HEK293 (cell line): Measurements from ENCODE around the gene RASSF8.

Experiments used
- CTCF ChIA-PET: fragments of 350-600 bp; formaldehyde crosslinking; extraction: SDS; loops from one replicate; lab custom pipeline; 2021; ENCODE audit warnings: antibody characterized with exemption; lab: Yijun Ruan, JAX
- POLR2A ChIA-PET: fragments of 300-600 bp; formaldehyde crosslinking; extraction: SDS; loops from one replicate; lab custom pipeline; 2020; ENCODE audit warnings: antibody characterized with exemption, inconsistent platforms; lab: Yijun Ruan, JAX
- H3K27ac ChIP-seq: fragments of 200-500 bp; sonication (Bioruptor generic); 2 replicates; pipeline ENCODE4 v1.5.1; 2014; ENCODE audit warnings: low read depth, low read length, control low read depth, inconsistent platforms; ENCODE audit errors: extremely low read depth
- H3K36me3 ChIP-seq, 2 experiments: fragments of 200-500 bp in 1 of 2; sonication (Bioruptor generic) in 1 of 2; 1 replicate in 1 of 2; 2 replicates in 1 of 2; pipeline ENCODE4 v1.5.1; 2014 to 2017; ENCODE audit warnings: inconsistent platforms in 2 of 2, low read length in 2 of 2; ENCODE audit not compliant: control insufficient read depth in 2 of 2, insufficient read depth in 1 of 2
- H3K4me1 ChIP-seq: fragments of 200-500 bp; sonication (Bioruptor generic); 2 replicates; pipeline ENCODE4 v1.5.1; 2014; ENCODE audit warnings: mild to moderate bottlenecking, low read length, inconsistent platforms; ENCODE audit not compliant: control insufficient read depth, insufficient read depth
- H3K4me3 ChIP-seq: 2 replicates; pipeline ENCODE4 v1.5.1; 2011; ENCODE audit warnings: low read depth, mild to moderate bottlenecking, control low read depth, low read length, moderate library complexity
- H3K9me3 ChIP-seq: fragments of 200-500 bp; sonication (Bioruptor generic); 2 replicates; pipeline ENCODE4 v1.5.1; 2014; ENCODE audit warnings: low read depth, low read length, inconsistent platforms; ENCODE audit not compliant: control insufficient read depth, insufficient read depth
- CTCF ChIP-seq: fragments of 450-650 bp; formaldehyde crosslinking; IDR thresholded peaks from 2 replicates; pipeline ENCODE4 v1.5.1; 2016; ENCODE audit warnings: missing biosample characterization, missing genetic modification characterization
- FEZF1 ChIP-seq: fragments of 450-650 bp; formaldehyde crosslinking; IDR thresholded peaks from 2 replicates; pipeline ENCODE4 v1.5.1; 2016; ENCODE audit warnings: missing biosample characterization, missing genetic modification characterization
- GLIS1 ChIP-seq: fragments of 450-650 bp; formaldehyde crosslinking; IDR thresholded peaks from 2 replicates; pipeline ENCODE4 v1.5.1; 2016; ENCODE audit warnings: missing biosample characterization, missing genetic modification characterization
- IKZF3 ChIP-seq: fragments of 450-650 bp; IDR thresholded peaks from 2 replicates; pipeline ENCODE4 v1.5.0; 2018; ENCODE audit warnings: missing biosample characterization, mild to moderate bottlenecking, missing genetic modification characterization, moderate library complexity
- OSR2 ChIP-seq: fragments of 450-650 bp; formaldehyde crosslinking; IDR thresholded peaks from 2 replicates; pipeline ENCODE4 v1.5.1; 2016; ENCODE audit warnings: missing biosample characterization, missing genetic modification characterization
- PRDM6 ChIP-seq: fragments of 450-650 bp; formaldehyde crosslinking; IDR thresholded peaks from 2 replicates; pipeline ENCODE4 v1.5.1; 2017; ENCODE audit warnings: missing biosample characterization, missing genetic modification characterization
- SP3 ChIP-seq: fragments of 450-650 bp; formaldehyde crosslinking; IDR thresholded peaks from 2 replicates; pipeline ENCODE4 v1.5.1; 2016; ENCODE audit warnings: missing biosample characterization, missing genetic modification characterization
- WT1 ChIP-seq: fragments of 450-650 bp; formaldehyde crosslinking; IDR thresholded peaks from 2 replicates; pipeline ENCODE4 v1.5.1; 2016; ENCODE audit warnings: missing biosample characterization, missing genetic modification characterization
- ZBTB21 ChIP-seq: fragments of 450-650 bp; formaldehyde crosslinking; IDR thresholded peaks from 2 replicates; pipeline ENCODE4 v1.5.1; 2017; ENCODE audit warnings: missing biosample characterization, missing genetic modification characterization
- ZBTB49 ChIP-seq: fragments of 450-650 bp; formaldehyde crosslinking; IDR thresholded peaks from 2 replicates; pipeline ENCODE4 v1.5.1; 2016; ENCODE audit warnings: missing biosample characterization, missing genetic modification characterization, low read depth
- ZBTB7A ChIP-seq: fragments of 450-650 bp; formaldehyde crosslinking; IDR thresholded peaks from 2 replicates; pipeline ENCODE4 v1.5.1; 2016; ENCODE audit warnings: low read depth, missing biosample characterization, missing genetic modification characterization
- ZBTB8A ChIP-seq: fragments of 450-650 bp; formaldehyde crosslinking; IDR thresholded peaks from 2 replicates; pipeline ENCODE4 v1.5.1; 2016; ENCODE audit warnings: missing biosample characterization, missing genetic modification characterization
- ZNF10 ChIP-seq: fragments of 450-650 bp; formaldehyde crosslinking; IDR thresholded peaks from 2 replicates; pipeline ENCODE4 v1.5.1; 2017; ENCODE audit warnings: missing biosample characterization, missing genetic modification characterization
- ZNF157 ChIP-seq: fragments of 450-650 bp; formaldehyde crosslinking; IDR thresholded peaks from 2 replicates; pipeline ENCODE4 v1.5.1; 2016; ENCODE audit warnings: missing biosample characterization, missing genetic modification characterization
- ZNF23 ChIP-seq: fragments of 450-650 bp; formaldehyde crosslinking; IDR thresholded peaks from 2 replicates; pipeline ENCODE4 v1.5.1; 2016; ENCODE audit warnings: missing biosample characterization, missing genetic modification characterization, borderline replicate concordance
- ZNF239 ChIP-seq: fragments of 450-650 bp; formaldehyde crosslinking; IDR thresholded peaks from 2 replicates; pipeline ENCODE4 v1.5.1; 2016; ENCODE audit warnings: missing biosample characterization, missing genetic modification characterization
- ZNF391 ChIP-seq: fragments of 450-650 bp; formaldehyde crosslinking; IDR thresholded peaks from 2 replicates; pipeline ENCODE4 v1.5.1; 2016; ENCODE audit warnings: low read depth, missing biosample characterization, missing genetic modification characterization, borderline replicate concordance
- ZNF473 ChIP-seq: fragments of 450-650 bp; formaldehyde crosslinking; IDR thresholded peaks from 2 replicates; pipeline ENCODE4 v1.5.1; 2017; ENCODE audit warnings: missing biosample characterization, missing genetic modification characterization
- ZNF514 ChIP-seq: fragments of 450-650 bp; formaldehyde crosslinking; IDR thresholded peaks from 2 replicates; pipeline ENCODE4 v1.5.1; 2016; ENCODE audit warnings: missing biosample characterization, missing genetic modification characterization
- ZNF518A ChIP-seq: fragments of 450-650 bp; formaldehyde crosslinking; conservative IDR thresholded peaks from 2 replicates; pipeline ENCODE4 v1.5.1; 2016; ENCODE audit warnings: low read depth, missing biosample characterization, missing genetic modification characterization
- ZNF621 ChIP-seq: fragments of 450-650 bp; formaldehyde crosslinking; IDR thresholded peaks from 2 replicates; pipeline ENCODE4 v1.5.1; 2017; ENCODE audit warnings: missing biosample characterization, missing genetic modification characterization
- ZNF776 ChIP-seq: fragments of 450-650 bp; formaldehyde crosslinking; IDR thresholded peaks from 2 replicates; pipeline ENCODE4 v1.5.0; 2017; ENCODE audit warnings: missing biosample characterization, missing genetic modification characterization, borderline replicate concordance
- ZNF837 ChIP-seq: fragments of 450-650 bp; formaldehyde crosslinking; IDR thresholded peaks from 2 replicates; pipeline ENCODE4 v1.5.1; 2016; ENCODE audit warnings: missing biosample characterization, missing genetic modification characterization
- ZNF843 ChIP-seq: fragments of 450-650 bp; formaldehyde crosslinking; IDR thresholded peaks from 2 replicates; pipeline ENCODE4 v1.5.1; 2016; ENCODE audit warnings: missing biosample characterization, missing genetic modification characterization

The RASSF8 gene

GRCh38 chr12:25980035-25980434 lies 21.6 kb downstream of the RASSF8 start (continued):
- TF ChIP-seq OSR2 (tag by site-specific recombination), result peak; percentile 32; the same call in 1 of the 2 replicates
- TF ChIP-seq CTCF (tag by site-specific recombination), result no peak
- TF ChIP-seq ZBTB21 (tag by site-specific recombination), result no peak
- peak; percentile 82 for TF ChIP-seq PRDM6 (tag by site-specific recombination)
- no peak for TF ChIP-seq ZNF837 (tag by site-specific recombination)
- no peak for TF ChIP-seq ZNF776 (tag by site-specific recombination)
- TF ChIP-seq SP3, result no peak
- no peak for TF ChIP-seq ZBTB49 (tag by site-specific recombination)
- TF ChIP-seq GLIS1 (tag by site-specific recombination), result no peak
- TF ChIP-seq ZNF514, result no peak
- TF ChIP-seq ZNF473 (tag by site-specific recombination), result no peak
- TF ChIP-seq ZNF621, result no peak
- TF ChIP-seq ZNF518A (tag by site-specific recombination), result no peak
- no peak for TF ChIP-seq ZBTB7A (tag by site-specific recombination)

- CTCF ChIA-PET, result no interaction called here
- no peak overlapping the region for H3K27ac ChIP-seq
- no peaks in the 10 kb centered on the region for H3K9me3 ChIP-seq
- no peak overlapping the region for H3K4me3 ChIP-seq
- peaks cover 35% of the 10 kb centered on the region for H3K4me1 ChIP-seq
- POLR2A ChIA-PET, result no interaction called here
- TF ChIP-seq ZNF843 (tag by site-specific recombination) (peak; percentile 50; the same call in 1 of the 2 replicates), FEZF1 (tag by site-specific recombination) (peak; percentile 47; the same call in 1 of the 2 replicates), IKZF3 (tag by site-specific recombination) (peak; percentile 53; the same call in 1 of the 2 replicates), ZNF10 (tag by site-specific recombination) (no peak), ZBTB8A (tag by site-specific recombination) (no peak), ZNF23 (tag by site-specific recombination) (no peak), PRDM6 (tag by site-specific recombination) (peak; percentile 23; the same call in 1 of the 2 replicates), ZNF391 (tag by site-specific recombination) (no peak), ZNF157 (no peak), ZNF239 (tag by site-specific recombination) (no peak), WT1 (peak; percentile 35; the same call in 1 of the 2 replicates)
- H3K36me3 ChIP-seq, result no peaks in the 10 kb centered on the region
These were observed 23.1 kb downstream of the RASSF8 start for GRCh38 chr12:25981597-25981996.
